Left kidney (tissue), 2 donors: ENCODE measurements around the gene ENDOU. TPM values are rescaled to one million over a fixed set of nuclear protein-coding genes. Genes with fewer than 3 reads are reported as not detected.

Experiments used
- DNase-seq: peaks from one replicate; pipeline ENCODE4 v3.0.0-alpha.2; 2013
- polyA plus RNA-seq: library from polyadenylated mRNA; unstranded; fragments of 120-200 nt; gene quantifications from one replicate; pipeline ENCODE4 v1.2.1, GENCODE V29; 2013; ENCODE audit not compliant: insufficient read length

Gene ENDOU
- polyA plus RNA-seq, 1 donor, result 0.40 TPM

GRCh38 chr12:47744005-47744651 lies 18.8 kb upstream of the ENDOU start:
- no peak for DNase-seq

GRCh38 chr12:47743311-47743860 lies 18.1 kb upstream of the ENDOU start:
- no peak for DNase-seq

DNA sequence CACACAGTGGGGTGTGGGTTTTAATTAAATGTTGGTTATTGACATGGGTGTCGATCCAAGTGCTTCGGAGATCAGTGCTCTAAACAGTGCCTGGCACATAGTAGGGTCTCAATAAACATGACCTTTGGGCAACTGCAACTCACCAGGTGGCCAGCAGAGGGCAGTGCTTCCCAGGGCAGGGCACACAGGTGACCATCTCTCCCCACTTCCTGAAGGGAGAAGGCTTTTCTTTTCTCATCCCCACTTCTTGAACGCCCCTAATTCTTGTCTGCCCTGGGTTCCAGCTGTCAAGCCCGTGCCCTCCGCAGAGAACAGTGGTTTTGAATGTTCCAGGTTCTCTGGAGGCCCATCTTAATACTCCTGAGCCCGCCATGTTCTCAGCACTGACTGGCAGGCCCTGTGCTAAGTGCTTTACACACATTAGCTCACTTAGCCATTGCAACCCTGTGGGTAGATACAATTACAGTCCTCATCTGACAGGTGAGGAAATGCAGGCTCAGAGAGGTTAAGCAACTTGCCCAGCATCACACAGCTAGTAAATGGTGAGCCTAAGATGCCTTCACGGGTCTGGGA lies 17.0 kb upstream of the ENDOU start:
- no peak for DNase-seq

DNA sequence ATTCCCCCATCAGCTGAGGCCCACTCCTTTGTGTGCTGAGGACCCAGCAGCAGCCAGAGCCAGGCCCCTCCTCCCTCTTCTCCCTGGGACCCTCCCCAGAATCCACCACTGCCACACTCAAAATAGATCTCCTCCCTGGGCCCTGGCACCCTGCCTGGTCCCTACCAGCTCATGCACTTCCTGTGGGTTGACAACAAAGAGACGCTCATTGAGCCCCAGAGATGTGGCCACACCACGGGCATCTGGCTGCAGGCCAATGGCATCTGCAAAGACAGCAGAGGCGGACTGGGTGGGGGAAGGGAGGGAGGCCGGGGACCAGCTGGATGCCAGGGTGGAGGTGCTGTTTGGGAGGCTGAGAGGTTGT lies 16.0 kb upstream of the ENDOU start:
- DNase-seq, result no peak

- no peak for DNase-seq
Observed at GRCh38 chr12:47740606-47741339, 15.5 kb upstream of the ENDOU start.

- DNase-seq, result no peak
Observed at GRCh38 chr12:47739979-47740378, 14.7 kb upstream of the ENDOU start.

GRCh38 chr12:47739297-47739696 lies 14.0 kb upstream of the ENDOU start:
- no peak for DNase-seq

DNA sequence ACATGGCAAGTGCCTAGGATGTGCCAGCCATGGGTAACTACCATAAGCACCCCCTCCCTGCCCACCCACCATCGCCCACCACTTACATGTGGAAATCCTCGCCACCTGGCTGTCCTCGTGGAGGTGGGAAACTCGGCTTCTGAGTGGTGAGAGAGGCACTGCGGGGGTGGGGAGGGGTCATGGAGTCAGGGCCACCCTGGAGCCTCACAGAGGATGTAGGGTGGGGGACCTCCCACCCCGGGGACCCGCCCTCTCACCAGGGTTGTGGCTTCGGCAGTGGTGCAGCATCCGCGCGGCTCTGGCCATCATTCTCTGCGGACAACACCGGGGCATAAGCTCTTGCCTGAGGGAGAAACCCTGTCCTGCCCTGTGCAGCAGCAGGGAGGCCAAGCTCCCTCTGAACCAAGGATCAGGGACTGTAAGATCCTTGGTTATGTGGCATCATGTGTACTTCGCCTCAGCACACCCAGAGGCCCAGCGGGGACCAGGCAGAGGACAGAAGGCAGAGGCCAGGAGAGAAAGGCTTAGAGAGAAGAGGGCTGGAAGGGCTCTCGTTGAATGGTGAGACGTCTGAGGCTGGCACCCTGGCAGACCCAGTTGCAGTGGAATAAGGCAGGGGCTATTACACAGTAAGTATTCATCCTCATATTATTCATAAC lies 12.8 kb upstream of the ENDOU start:
- DNase-seq, result no peak

DNA sequence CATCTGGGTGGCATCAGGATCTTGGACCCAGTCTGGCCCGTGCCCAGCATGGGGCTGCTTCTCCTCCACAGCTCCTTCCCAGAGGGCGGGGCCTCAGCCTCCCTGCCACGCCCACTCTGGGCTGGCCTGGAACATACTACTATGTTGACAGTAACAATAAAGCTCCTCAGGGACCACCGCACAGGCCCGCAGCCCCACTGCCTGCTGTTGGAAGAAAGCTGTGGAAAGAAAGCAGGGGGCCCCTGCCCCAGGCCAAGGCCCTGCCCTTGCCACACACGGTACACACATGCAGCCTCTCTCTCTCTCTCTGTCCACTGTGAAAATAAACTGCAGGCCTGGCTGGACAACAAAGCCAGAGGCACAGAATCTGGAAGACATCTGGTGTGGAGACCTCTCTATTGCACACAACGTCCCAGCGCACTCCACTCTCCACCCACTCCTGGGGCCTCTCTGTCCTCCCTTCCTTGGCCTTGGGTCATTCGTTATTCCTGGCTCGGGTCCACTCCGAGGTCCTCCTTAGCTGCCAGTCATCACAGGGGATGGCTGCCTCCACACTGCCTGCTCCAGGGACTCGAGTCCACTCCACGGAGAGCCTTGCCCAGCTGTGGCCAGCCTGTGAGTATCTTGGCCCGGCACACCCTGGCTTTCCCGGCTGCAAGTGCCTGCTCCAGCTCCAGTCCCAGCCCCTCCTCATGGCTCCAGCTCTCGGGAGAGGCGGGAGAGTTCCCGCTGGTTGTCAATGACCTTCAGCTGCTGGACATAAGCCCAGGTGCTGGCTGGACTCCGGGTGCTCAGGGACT lies 11.8 kb upstream of the ENDOU start:
- DNase-seq, result no peak

DNA sequence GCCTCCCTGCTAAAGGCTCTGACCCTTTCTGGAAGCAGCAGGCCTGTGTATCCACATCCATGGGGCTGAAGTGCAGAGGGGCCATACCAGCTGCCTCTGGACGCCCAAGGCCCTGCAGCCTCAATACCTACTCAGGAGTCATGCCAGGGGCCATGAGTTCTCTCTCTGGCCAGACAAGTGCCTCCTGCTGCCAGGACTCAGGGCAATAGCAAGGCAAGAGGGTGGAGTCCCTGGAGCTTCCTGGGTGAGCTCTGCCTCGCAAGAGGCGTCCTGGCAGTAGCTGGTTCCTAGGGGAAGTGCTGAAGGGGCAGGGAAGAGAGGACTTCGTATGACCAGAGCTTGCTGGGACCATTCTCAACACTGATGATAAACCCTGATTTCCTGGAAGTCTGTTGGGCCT lies 10.9 kb upstream of the ENDOU start:
- no peak for DNase-seq

DNA sequence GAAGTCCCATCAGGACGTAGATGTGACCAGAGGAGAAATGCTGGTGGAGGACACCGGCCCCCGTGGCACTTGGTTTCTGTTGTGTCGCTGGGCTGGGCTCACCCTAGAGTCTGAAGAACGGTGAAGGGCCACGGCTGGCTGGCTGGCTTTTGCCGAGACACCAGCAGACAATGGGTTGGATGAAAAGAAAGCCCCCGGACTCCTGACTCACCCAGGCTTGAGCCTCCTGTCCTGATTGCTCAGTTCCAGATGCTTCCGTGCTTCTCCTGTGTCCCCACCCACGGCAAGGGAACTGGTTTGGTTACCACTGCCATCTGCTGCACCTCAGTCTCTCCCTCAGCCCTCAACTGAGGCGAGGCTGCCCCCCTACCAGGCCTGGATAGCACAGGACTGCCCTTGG lies 10.4 kb upstream of the ENDOU start:
- no peak for DNase-seq

GRCh38 chr12:47734725-47735480 lies 9.6 kb upstream of the ENDOU start:
- no peak for DNase-seq

DNA sequence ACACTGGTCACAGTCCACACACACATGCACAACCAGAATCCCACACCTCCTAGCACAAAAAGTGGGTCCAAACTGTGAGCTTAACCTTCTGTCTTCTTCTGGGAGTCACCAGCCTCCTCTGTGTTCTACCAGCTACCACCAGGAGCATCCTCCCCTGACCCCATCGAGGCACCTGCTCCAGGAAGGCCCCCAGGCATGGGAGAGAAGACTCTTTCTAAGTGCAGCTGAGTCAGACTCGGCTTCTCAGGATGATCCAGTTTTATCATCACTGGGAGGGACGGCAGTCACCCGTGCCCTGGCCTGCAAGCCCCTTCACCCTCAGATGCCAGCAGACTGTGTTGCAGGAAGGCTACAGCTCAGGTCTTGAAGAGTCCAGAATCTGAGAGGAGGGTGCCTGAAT lies 7.9 kb upstream of the ENDOU start:
- DNase-seq, result no peak

DNA sequence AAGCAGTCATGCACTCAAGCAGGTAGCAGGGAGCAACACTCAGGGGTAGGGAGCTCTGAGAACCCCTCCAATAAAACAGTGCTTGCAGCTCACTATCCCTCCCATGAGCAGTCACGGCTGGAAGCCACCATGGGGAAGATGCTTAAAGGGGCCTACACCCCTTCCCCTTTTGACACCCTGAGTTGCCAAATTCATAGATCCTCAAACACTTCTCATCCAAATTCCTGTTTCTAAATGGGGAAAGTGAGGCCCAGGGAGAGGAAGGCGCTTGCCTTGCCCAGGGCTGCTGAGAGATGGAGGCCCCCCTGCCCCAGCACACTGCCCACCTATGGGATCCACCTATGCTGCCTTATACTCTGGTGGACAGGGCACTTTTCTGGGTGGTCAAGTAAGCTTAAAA lies 7.2 kb upstream of the ENDOU start:
- DNase-seq, result no peak

- DNase-seq, result no peak
Observed at GRCh38 chr12:47731723-47732122, 6.4 kb upstream of the ENDOU start.

DNA sequence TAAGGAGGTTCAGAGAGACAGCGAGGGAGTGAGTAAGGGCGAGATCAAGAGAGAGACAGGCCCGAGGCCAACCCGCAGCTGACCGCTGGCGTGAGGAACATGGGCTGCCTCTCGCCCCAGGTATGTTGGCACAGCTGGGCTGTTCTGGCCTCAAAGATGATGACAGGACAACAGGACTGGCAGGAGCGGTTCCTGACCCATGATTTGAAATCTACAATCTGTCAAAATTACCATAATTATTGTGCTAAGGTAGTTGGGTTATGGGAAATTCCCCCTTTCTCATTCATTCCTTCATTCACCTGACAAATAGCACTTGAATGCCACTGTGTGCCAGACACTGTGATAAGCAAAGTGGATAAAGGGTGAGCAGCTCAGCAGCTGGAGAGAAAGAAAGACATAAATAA lies 5.1 kb upstream of the ENDOU start:
- no peak for DNase-seq

DNA sequence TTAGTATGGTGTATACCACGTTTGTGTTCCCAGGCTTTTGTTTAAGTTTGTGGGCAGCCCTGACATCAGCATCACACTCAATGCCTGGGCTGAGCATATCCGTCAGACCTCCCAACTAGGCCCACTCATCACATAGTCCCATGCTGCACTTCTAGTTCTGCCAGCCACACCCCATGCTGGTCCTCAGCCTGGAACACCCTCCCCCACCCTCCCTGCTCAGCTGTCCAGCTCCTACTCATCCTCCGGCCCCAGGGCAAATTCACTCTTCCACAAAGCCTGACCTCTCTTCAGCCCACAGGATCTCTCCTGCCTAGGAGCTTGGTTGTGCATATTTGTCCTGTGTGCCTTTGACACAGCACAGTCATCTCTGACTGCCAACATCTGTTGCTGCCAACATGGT lies 3.9 kb upstream of the ENDOU start:
- DNase-seq, result no peak

GRCh38 chr12:47725893-47726292 lies 603 bp upstream of the ENDOU start:
- no peak for DNase-seq

- no peak for DNase-seq
Observed at GRCh38 chr12:47722941-47723631, 2.2 kb downstream of the ENDOU start.

GRCh38 chr12:47722136-47722834 lies 3.0 kb downstream of the ENDOU start:
- no peak for DNase-seq
